Activated B cell treated with CpG ODN at 0.5 μM for 24 hours (primary cell): ENCODE measurements around the gene ANKRD50. TPM values are rescaled to one million over a fixed set of nuclear protein-coding genes. Genes with fewer than 3 reads are reported as not detected.

Experiments
- ATAC-seq: fragments of 200-7000 bp; cut with Tn5 transposase; one replicate; pipeline ENCODE4 v1.10.0; 2021; ENCODE audit warnings: low read depth, mild to moderate bottlenecking, moderate library complexity
- CTCF ChIA-PET: fragments of 350-600 bp; sonication (Branson Sonifier 250); formaldehyde crosslinking; loops from one replicate; lab custom pipeline; 2021; ENCODE audit warnings: antibody characterized with exemption; lab: Charles Lee
- POLR2A ChIA-PET: fragments of 350-600 bp; sonication (Branson Sonifier 250); formaldehyde crosslinking; loops from one replicate; lab custom pipeline; 2021; ENCODE audit warnings: antibody characterized with exemption; lab: Charles Lee
- DNase-seq: peaks from one replicate; pipeline ENCODE4 v3.0.0; 2022
- H3K27ac Mint-ChIP-seq: one replicate; pipeline ENCODE4 v1.8.0; 2020; ENCODE audit warnings: mixed read lengths
- H3K27me3 Mint-ChIP-seq: one replicate; pipeline ENCODE4 v1.8.0; 2021; ENCODE audit warnings: mixed read lengths
- H3K36me3 Mint-ChIP-seq: one replicate; pipeline ENCODE4 v1.8.0; 2021; ENCODE audit warnings: low read depth, mixed read lengths
- H3K4me1 Mint-ChIP-seq: one replicate; pipeline ENCODE4 v1.8.0; 2021; ENCODE audit warnings: mixed read lengths
- H3K4me3 Mint-ChIP-seq: one replicate; pipeline ENCODE4 v1.8.0; 2020; ENCODE audit warnings: mild to moderate bottlenecking, mixed read lengths
- H3K9me3 Mint-ChIP-seq: one replicate; pipeline ENCODE4 v1.8.0; 2020; ENCODE audit warnings: mixed read lengths
- CTCF ChIP-seq: fragments of 200-600 bp; IDR thresholded peaks from one replicate; pipeline ENCODE4 v1.8.0; 2022; ENCODE audit warnings: antibody characterized with exemption, mild to moderate bottlenecking
- intact Hi-C: fragments of 100-400 bp; cut with micrococcal nuclease; formaldehyde crosslinking; loops from one replicate; pipeline ENCODE4 v1.15.1; 2024
- total RNA-seq: library from RNA; stranded (reverse); gene quantifications from 2 replicates; pipeline ENCODE4 v1.2.3, GENCODE V29; 2022

The ANKRD50 gene
- total RNA-seq, 1 donor from 2014 or later, result 0.78 TPM

- H3K4me3 Mint-ChIP-seq, result no peak overlapping the region
- ChIA-PET POLR2A (no interaction called here), CTCF (no interaction called here)
- ATAC-seq (no peak), DNase-seq (no peak)
- no peak for TF ChIP-seq CTCF
- no peaks in the 10 kb centered on the region for H3K36me3 Mint-ChIP-seq
- no peaks in the 10 kb centered on the region for H3K9me3 Mint-ChIP-seq
- H3K27ac Mint-ChIP-seq, result no peak overlapping the region
- intact Hi-C loops, result no loop called here
- no peaks in the 10 kb centered on the region for H3K27me3 Mint-ChIP-seq
- H3K4me1 Mint-ChIP-seq, result no peaks in the 10 kb centered on the region
These were observed 36.4 kb upstream of the ANKRD50 start for GRCh38 chr4:124748965-124749364.

GRCh38 chr4:124745985-124746801, 33.7 kb upstream of the ANKRD50 start:
- TF ChIP-seq CTCF, result no peak
- no peaks in the 10 kb centered on the region for H3K36me3 Mint-ChIP-seq
- DNase-seq (no peak), ATAC-seq (no peak)
- no peaks in the 10 kb centered on the region for H3K9me3 Mint-ChIP-seq
- no peaks in the 10 kb centered on the region for H3K27me3 Mint-ChIP-seq
- ChIA-PET POLR2A (no interaction called here), CTCF (no interaction called here)
- intact Hi-C loops, result no loop called here
- no peaks in the 10 kb centered on the region for H3K4me1 Mint-ChIP-seq
- no peak overlapping the region for H3K27ac Mint-ChIP-seq
- no peak overlapping the region for H3K4me3 Mint-ChIP-seq

GRCh38 chr4:124743711-124744110, 31.2 kb upstream of the ANKRD50 start:
- H3K4me1 Mint-ChIP-seq, result no peaks in the 10 kb centered on the region
- no peaks in the 10 kb centered on the region for H3K27me3 Mint-ChIP-seq
- H3K4me3 Mint-ChIP-seq, result no peak overlapping the region
- POLR2A ChIA-PET, result no interaction called here
- intact Hi-C loops, result no loop called here
- no peak for TF ChIP-seq CTCF
- H3K9me3 Mint-ChIP-seq, result no peaks in the 10 kb centered on the region
- CTCF ChIA-PET, result no interaction called here
- no peak for DNase-seq
- no peak overlapping the region for H3K27ac Mint-ChIP-seq
- ATAC-seq, result no peak
- no peaks in the 10 kb centered on the region for H3K36me3 Mint-ChIP-seq

GRCh38 chr4:124740501-124740900, 28.0 kb upstream of the ANKRD50 start:
- Mint-ChIP-seq H3K9me3 (no peaks in the 10 kb centered on the region), H3K4me1 (no peaks in the 10 kb centered on the region), H3K36me3 (no peaks in the 10 kb centered on the region), H3K4me3 (no peak overlapping the region), H3K27me3 (no peaks in the 10 kb centered on the region), H3K27ac (no peak overlapping the region)
- no peak for TF ChIP-seq CTCF
- no peak for DNase-seq
- ChIA-PET POLR2A (no interaction called here), CTCF (no interaction called here)
- ATAC-seq, result no peak
- intact Hi-C loops, result no loop called here

- TF ChIP-seq CTCF, result no peak
- DNase-seq (no peak), ATAC-seq (no peak)
- Mint-ChIP-seq H3K4me1 (no peaks in the 10 kb centered on the region), H3K27ac (no peak overlapping the region), H3K4me3 (no peak overlapping the region), H3K36me3 (no peaks in the 10 kb centered on the region), H3K9me3 (no peaks in the 10 kb centered on the region), H3K27me3 (no peaks in the 10 kb centered on the region)
- intact Hi-C loops, result no loop called here
- CTCF ChIA-PET, result no interaction called here
- POLR2A ChIA-PET, result no interaction called here
These were observed 26.5 kb upstream of the ANKRD50 start for GRCh38 chr4:124738994-124739393.
